Measurements from ENCODE around the gene KSR2. TPM values are rescaled to one million over a fixed set of nuclear protein-coding genes. Genes with fewer than 3 reads are reported as not detected.

Gene KSR2
- total and polyA plus RNA-seq, 2 of the 4 experiments (the other 2 are of a cell fraction): not detected

DNA sequence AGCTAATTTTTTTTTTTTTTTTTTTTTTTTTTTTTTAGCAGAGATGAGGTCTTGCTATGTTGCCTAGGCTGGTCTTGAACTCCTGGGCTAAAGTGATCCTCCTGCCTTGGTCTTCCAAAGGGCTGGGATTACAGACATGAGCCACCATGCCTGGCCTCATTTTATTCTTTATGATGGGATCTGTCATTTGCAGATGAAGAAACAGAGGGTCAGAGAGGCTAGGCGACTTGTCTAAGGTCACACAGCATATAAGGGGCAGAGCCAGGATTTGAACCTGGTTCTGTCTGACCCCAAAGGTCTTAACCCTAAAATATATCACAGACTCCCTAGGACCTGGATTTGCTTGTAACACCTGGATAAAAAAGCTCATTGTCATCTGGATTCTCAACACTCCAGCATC lies 282.6 kb downstream of the KSR2 start:
- H3K14ac ChIP-seq (replicated peaks; ENCODE audit: low read depth, low read length): no peak overlapping the region
- no peak overlapping the region for H4K91ac ChIP-seq (ENCODE audit: insufficient read depth, low read depth, low read length)
- H3K27me3 ChIP-seq (ENCODE audit: control insufficient read depth, insufficient read depth, low read length): no peaks in the 10 kb centered on the region
- no peak overlapping the region for H3K4ac ChIP-seq (ENCODE audit: low read depth, low read length)
- H2BK15ac ChIP-seq (ENCODE audit: low read depth, low read length): no peak overlapping the region
- ChIA-PET CTCF (no interaction called here), POLR2A (ENCODE audit: unreplicated experiment) (no interaction called here)
- intact Hi-C loops (cut with micrococcal nuclease): no loop called here
- TF ChIP-seq MAZ (IDR thresholded peaks at IDR 0.05; ENCODE audit: borderline replicate concordance, low read depth, low read length) (no peak), CEBPB (IDR thresholded peaks at IDR 0.05; ENCODE audit: low read depth, low read length) (no peak), MAFK (IDR thresholded peaks at IDR 0.05; ENCODE audit: low read depth, low read length) (no peak), CHD1 (IDR thresholded peaks at IDR 0.05; ENCODE audit: low read depth, low read length) (no peak), RFX5 (IDR thresholded peaks at IDR 0.05; ENCODE audit: low read depth, low read length) (no peak), SMC3 (IDR thresholded peaks at IDR 0.05; ENCODE audit: low read depth, low read length) (no peak), NFE2L2 (IDR thresholded peaks at IDR 0.05; ENCODE audit: low read depth, low read length) (no peak), RCOR1 (IDR thresholded peaks at IDR 0.05; ENCODE audit: insufficient replicate concordance, low read length) (no peak), POLR2A (IDR thresholded peaks at IDR 0.05; ENCODE audit: low read depth, low read length) (no peak)
- TF ChIP-seq, protein P1, sequence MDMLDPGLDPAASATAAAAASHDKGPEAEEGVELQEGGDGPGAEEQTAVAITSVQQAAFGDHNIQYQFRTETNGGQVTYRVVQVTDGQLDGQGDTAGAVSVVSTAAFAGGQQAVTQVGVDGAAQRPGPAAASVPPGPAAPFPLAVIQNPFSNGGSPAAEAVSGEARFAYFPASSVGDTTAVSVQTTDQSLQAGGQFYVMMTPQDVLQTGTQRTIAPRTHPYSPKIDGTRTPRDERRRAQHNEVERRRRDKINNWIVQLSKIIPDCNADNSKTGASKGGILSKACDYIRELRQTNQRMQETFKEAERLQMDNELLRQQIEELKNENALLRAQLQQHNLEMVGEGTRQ (IDR thresholded peaks at IDR 0.05; ENCODE audit: low read depth, low read length): no peak
- TF ChIP-seq, protein P2, sequence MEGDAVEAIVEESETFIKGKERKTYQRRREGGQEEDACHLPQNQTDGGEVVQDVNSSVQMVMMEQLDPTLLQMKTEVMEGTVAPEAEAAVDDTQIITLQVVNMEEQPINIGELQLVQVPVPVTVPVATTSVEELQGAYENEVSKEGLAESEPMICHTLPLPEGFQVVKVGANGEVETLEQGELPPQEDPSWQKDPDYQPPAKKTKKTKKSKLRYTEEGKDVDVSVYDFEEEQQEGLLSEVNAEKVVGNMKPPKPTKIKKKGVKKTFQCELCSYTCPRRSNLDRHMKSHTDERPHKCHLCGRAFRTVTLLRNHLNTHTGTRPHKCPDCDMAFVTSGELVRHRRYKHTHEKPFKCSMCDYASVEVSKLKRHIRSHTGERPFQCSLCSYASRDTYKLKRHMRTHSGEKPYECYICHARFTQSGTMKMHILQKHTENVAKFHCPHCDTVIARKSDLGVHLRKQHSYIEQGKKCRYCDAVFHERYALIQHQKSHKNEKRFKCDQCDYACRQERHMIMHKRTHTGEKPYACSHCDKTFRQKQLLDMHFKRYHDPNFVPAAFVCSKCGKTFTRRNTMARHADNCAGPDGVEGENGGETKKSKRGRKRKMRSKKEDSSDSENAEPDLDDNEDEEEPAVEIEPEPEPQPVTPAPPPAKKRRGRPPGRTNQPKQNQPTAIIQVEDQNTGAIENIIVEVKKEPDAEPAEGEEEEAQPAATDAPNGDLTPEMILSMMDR (conservative IDR thresholded peaks at IDR 0.05; ENCODE audit: low read depth, low read length): no peak
- TF ChIP-seq, protein P3, sequence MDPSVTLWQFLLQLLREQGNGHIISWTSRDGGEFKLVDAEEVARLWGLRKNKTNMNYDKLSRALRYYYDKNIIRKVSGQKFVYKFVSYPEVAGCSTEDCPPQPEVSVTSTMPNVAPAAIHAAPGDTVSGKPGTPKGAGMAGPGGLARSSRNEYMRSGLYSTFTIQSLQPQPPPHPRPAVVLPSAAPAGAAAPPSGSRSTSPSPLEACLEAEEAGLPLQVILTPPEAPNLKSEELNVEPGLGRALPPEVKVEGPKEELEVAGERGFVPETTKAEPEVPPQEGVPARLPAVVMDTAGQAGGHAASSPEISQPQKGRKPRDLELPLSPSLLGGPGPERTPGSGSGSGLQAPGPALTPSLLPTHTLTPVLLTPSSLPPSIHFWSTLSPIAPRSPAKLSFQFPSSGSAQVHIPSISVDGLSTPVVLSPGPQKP (IDR thresholded peaks at IDR 0.05; ENCODE audit: borderline replicate concordance, low read depth, low read length): no peak
- dilution Hi-C loops (cut with HindIII; ENCODE audit: low sequenced_read_pairs, unreplicated experiment): no loop called here
- in situ Hi-C loops (cut with MboI; ENCODE audit: low sequenced_read_pairs): no loop called here
- H2AK9ac ChIP-seq (replicated peaks; ENCODE audit: low read depth, low read length, poor library complexity): no peak overlapping the region
- H3K4me2 ChIP-seq (ENCODE audit: low read depth, low read length): no peak overlapping the region
- H2AFZ ChIP-seq (replicated peaks; ENCODE audit: low read length, poor library complexity): no peak overlapping the region
- H2BK120ac ChIP-seq (ENCODE audit: low read depth, low read length): no peak overlapping the region
- H3K56ac ChIP-seq (ENCODE audit: extremely low read depth, insufficient read depth, low read length): no peak overlapping the region
- no peak for DNase-seq
- peaks cover 23% of the 10 kb centered on the region for H3K9me3 ChIP-seq (ENCODE audit: control insufficient read depth, insufficient read depth, low read length)
- no TSS peak for BruUV-seq (replicated peaks)
- 60% methylated on average over 1 of the region's 1 CpG; no CpG with 5 or more reads in 1 of the 2 experiments for WGBS, 2 experiments (ENCODE audit: extremely low coverage in 2 of 2, insufficient read length in 1 of 2)
- H2AK5ac ChIP-seq (ENCODE audit: low read depth, low read length): no peak overlapping the region
- no peaks in the 10 kb centered on the region for H3K36me3 ChIP-seq (ENCODE audit: control insufficient read depth, insufficient read depth, low read length)
- no peaks in the 10 kb centered on the region for H3K79me1 ChIP-seq (ENCODE audit: low read depth in 1 of 2, low read length in 2 of 2)
- H3K9me1 ChIP-seq (ENCODE audit: insufficient read depth, low read length): no peaks in the 10 kb centered on the region
- H3K23ac ChIP-seq (ENCODE audit: low read depth, low read length): no peak overlapping the region
- H3K9ac ChIP-seq (ENCODE audit: low read depth, low read length): no peak overlapping the region
- no peak overlapping the region for H4K8ac ChIP-seq (ENCODE audit: low read depth in 2 of 2, low read length in 2 of 2)
- no peaks in the 10 kb centered on the region for H4K20me1 ChIP-seq (ENCODE audit: insufficient read depth, low read length)
- no peak overlapping the region for H2BK20ac ChIP-seq (ENCODE audit: low read depth, low read length)
- H3K4me1 ChIP-seq (ENCODE audit: control insufficient read depth, insufficient read depth, low read length): no peaks in the 10 kb centered on the region
- no peak overlapping the region for H4K5ac ChIP-seq (ENCODE audit: low read depth, low read length)
- no peak overlapping the region for H2BK5ac ChIP-seq (ENCODE audit: low read depth, low read length, poor library complexity, severe bottlenecking)
- H3K27ac ChIP-seq (ENCODE audit: insufficient read depth, low read length): no peak overlapping the region
- H3K18ac ChIP-seq (ENCODE audit: low read depth, low read length): no peak overlapping the region
- ATAC-seq (ENCODE audit: low read depth): no peak
- H3K4me3 ChIP-seq (ENCODE audit: insufficient read depth, low read depth, low read length): no peak overlapping the region

Data from IMR-90 (cell line).